ENCODE results near the gene TAF10. TPM values are rescaled to one million over a fixed set of nuclear protein-coding genes. Genes with fewer than 3 reads are reported as not detected.

The TAF10 gene
- 33.9 and 42.9 TPM in 2 replicates for total RNA-seq

GRCh38 chr11:6612213-6613041 is at the start of gene TAF10:
TAF10 (minus strand) TSS chr11:6612216; CDS start chr11:6612189, 27 bp downstream.

GRCh38 chr11:6655790-6656583 is 44.0 kb upstream of the TAF10 start, which contains the start of gene DCHS1:
DCHS1 (minus strand) TSS chr11:6655809; CDS start chr11:6641613, 14,196 bp downstream.

DNA sequence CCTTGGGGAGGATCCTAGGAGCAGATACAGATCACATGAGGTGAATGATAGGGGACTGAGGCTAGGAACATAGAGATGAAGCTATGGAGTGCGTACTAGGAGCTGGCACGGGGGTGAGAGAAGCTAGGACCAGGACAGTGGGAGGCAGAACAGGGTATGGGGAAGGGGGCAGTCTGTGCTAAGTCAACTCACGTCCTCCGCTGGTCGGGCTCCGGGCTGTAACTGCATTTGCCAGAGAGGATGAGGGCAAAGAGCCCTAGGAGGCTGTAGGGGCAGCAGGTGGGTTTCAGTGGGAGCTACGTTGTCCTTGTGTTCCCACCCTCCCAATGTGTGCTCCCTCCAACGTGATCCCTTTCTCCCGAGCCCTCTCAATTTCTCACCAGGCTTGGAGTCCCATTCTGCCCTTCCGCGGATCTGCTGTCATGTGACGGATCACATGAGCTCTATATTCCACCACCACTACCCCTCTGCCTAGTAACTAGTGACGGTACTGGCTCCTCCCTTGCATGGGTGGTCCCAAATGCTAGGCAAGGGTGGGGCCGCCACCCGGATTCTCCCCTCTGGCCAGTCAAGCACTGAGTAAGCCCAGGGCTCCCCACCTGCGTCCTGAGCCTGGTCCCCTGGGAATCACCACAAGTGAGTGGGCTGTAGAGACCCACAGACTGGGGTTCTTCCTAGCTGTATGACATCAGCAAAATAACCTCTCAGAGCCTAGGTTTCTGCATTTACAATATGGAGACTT is 7.2 kb upstream of the TAF10 start, which contains the start of gene TPP1:
Gene TPP1 (minus strand): TSS at position 419 of the 742 bp plus-strand sequence. CDS start 22 bp downstream, at position 397.

DNA sequence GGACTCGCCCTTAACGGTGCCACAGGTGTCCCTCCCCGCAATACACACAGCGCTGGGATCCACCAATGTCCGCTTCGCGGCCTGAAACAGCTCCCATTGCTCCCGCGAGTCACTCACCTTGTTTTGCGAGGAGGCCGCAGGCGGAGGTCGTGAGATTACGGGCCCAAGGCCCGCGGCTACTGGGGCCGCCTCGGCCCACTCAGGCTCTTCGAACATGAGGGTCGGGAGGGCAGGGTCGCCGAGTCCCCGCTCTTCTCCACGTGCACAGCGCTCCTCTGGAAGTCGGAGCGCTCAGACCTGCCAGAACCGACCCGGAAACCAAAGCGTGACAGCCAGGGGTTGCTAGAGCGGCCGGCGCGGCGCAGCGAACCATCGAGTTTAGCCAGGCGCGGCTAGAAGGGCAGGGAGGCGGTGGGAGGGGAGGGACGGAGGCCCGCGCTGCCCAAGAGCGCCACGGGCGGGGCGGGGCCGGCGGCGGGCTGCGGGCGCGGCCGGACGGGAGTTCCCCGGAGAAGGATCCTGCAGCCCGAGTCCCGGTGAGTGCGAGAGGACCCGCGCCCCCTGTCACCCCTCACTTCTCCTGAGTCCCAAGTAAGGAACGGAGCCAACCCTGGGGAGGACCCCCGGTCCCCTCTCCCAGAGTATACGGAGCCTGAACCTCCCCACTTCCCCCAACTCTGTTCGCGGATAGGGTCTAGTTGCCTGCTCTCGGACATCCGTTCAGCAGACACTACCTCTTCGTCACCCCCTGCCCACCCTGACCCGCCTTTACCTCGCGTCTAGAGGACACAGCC is 8.5 kb downstream of the TAF10 start, which contains the start of the genes ILK and RRP8:
Gene ILK (plus strand): TSS at position 488 of the 794 bp plus-strand sequence. CDS start 498 bp downstream, outside the sequence.
Gene RRP8 (minus strand): TSS at position 330 of the 794 bp plus-strand sequence. CDS start 114 bp downstream, at position 216.

Other genes starting within 250 kb of the TAF10 start
- 58.9 and 73.5 TPM in 2 replicates for gene SMPD1, start 221.7 kb downstream of the TAF10 start, total RNA-seq
- 28.7 and 40.3 TPM in 2 replicates for gene APBB1, start 193.1 kb downstream of the TAF10 start, total RNA-seq
- gene HPX, start 171.2 kb downstream of the TAF10 start, total RNA-seq, result 0.49 TPM in 1 of 2 replicates, not detected in the other
- gene TRIM3, start 138.3 kb downstream of the TAF10 start, total RNA-seq, result 14.4 and 18.6 TPM in 2 replicates
- gene ARFIP2, start 130.9 kb downstream of the TAF10 start, total RNA-seq, result 54.3 and 73.7 TPM in 2 replicates
- gene TIMM10B, start 130.7 kb downstream of the TAF10 start, total RNA-seq, result 17.3 and 34.3 TPM in 2 replicates
- 1.9 and 2.2 TPM in 2 replicates for gene DNHD1, start 114.9 kb downstream of the TAF10 start, total RNA-seq
- gene RRP8, start 8.6 kb downstream of the TAF10 start, total RNA-seq, result 7.4 and 23.3 TPM in 2 replicates
- 130 and 151 TPM in 2 replicates for gene ILK, start 8.4 kb downstream of the TAF10 start, total RNA-seq
- 55.4 and 57.9 TPM in 2 replicates for gene TPP1, start 7.2 kb upstream of the TAF10 start, total RNA-seq
- gene DCHS1, start 43.6 kb upstream of the TAF10 start, total RNA-seq, result 1.9 and 2.5 TPM in 2 replicates
- 36.6 and 44.0 TPM in 2 replicates for gene MRPL17, start 71.1 kb upstream of the TAF10 start, total RNA-seq
- not detected in 2 replicates for gene OR2AG2, start 159.8 kb upstream of the TAF10 start, total RNA-seq
- not detected in 2 replicates for gene OR2AG1, start 170.8 kb upstream of the TAF10 start, total RNA-seq
- gene OR6A2, start 187.5 kb upstream of the TAF10 start, total RNA-seq, result 0.65 and 3.4 TPM in 2 replicates
- not detected in 2 replicates for gene OR10A5, start 233.5 kb upstream of the TAF10 start, total RNA-seq